SU-DHL-6 (cell line): ENCODE measurements around the gene CCDC200.
"Not testable (repeated sequence)": the region's sequence is repeated elsewhere in the genome, so short reads cannot be mapped to it uniquely, and the experiment has no call there.

Experiments used
- H2AFZ ChIP-seq: fragments of 200-600 bp; sonication (generic); 2 replicates; pipeline ENCODE4 v1.6.1; 2014; ENCODE audit warnings: low read depth, mild to moderate bottlenecking, moderate library complexity, mixed read lengths, antibody characterized with exemption, low read length; ENCODE audit not compliant: severe bottlenecking
- H3F3A ChIP-seq: fragments of 200-600 bp; shearing (Covaris generic); 2 replicates; pipeline ENCODE4 v1.6.0; 2016; ENCODE audit warnings: antibody characterized with exemption, mild to moderate bottlenecking; ENCODE audit not compliant: insufficient read depth
- H3K27ac ChIP-seq: fragments of 200-600 bp; sonication (generic); 2 replicates; pipeline ENCODE4 v1.5.1; 2016; ENCODE audit warnings: low read depth, mild to moderate bottlenecking, low read length, moderate library complexity, mixed read lengths
- H3K27me3 ChIP-seq: fragments of 200-600 bp; sonication (generic), shearing (Covaris generic); 2 replicates; pipeline ENCODE4 v1.6.0; 2014; ENCODE audit warnings: mild to moderate bottlenecking, low read length
- H3K36me3 ChIP-seq: fragments of 200-600 bp; sonication (generic); 2 replicates; pipeline ENCODE4 v1.6.1; 2014; ENCODE audit warnings: mild to moderate bottlenecking, low read length, mixed read lengths
- H3K4me2 ChIP-seq: fragments of 300-600, 200-600 bp; shearing (Covaris generic), sonication (generic); 2 replicates; pipeline ENCODE4 v1.6.0; 2014; ENCODE audit warnings: low read length, low read depth, mild to moderate bottlenecking; ENCODE audit not compliant: poor library complexity, severe bottlenecking
- H3K4me3 ChIP-seq: fragments of 200-600 bp; sonication (generic); 2 replicates; pipeline ENCODE4 v1.5.1; 2014; ENCODE audit warnings: antibody characterized with exemption, low read length, mild to moderate bottlenecking, mixed read lengths; ENCODE audit not compliant: insufficient read depth, poor library complexity, severe bottlenecking
- H3K79me2 ChIP-seq: fragments of 200-600 bp; sonication (generic); 2 replicates; pipeline ENCODE4 v1.6.1; 2014; ENCODE audit warnings: mild to moderate bottlenecking, low read length, moderate library complexity; ENCODE audit not compliant: insufficient read depth
- H3K9ac ChIP-seq: fragments of 200-600 bp; sonication (generic); 2 replicates; pipeline ENCODE4 v1.7.0; 2014; ENCODE audit warnings: mild to moderate bottlenecking, low read length
- H3K9me2 ChIP-seq: fragments of 200-600 bp; sonication (generic); replicated peaks from 2 replicates; pipeline ENCODE4 v1.6.1; 2014; ENCODE audit warnings: low read length; ENCODE audit not compliant: insufficient read depth
- H3K9me3 ChIP-seq: fragments of 200-600 bp; sonication (generic); 2 replicates; pipeline ENCODE4 v1.6.1; 2014; ENCODE audit warnings: low read length, mixed read lengths; ENCODE audit not compliant: insufficient read depth
- H4K20me1 ChIP-seq: fragments of 200-600 bp; sonication (generic); 2 replicates; pipeline ENCODE4 v1.6.1; 2014; ENCODE audit warnings: low read depth, mild to moderate bottlenecking, antibody characterized with exemption, low read length, moderate library complexity, mixed read lengths

The CCDC200 gene

GRCh38 chr17:43228020-43228782 is at the start of gene CCDC200:
TSS of gene CCDC200 (minus strand) at chr17:43228623. CDS start at chr17:43228554, 69 bp downstream.
- not testable (repeated sequence) for H3K79me2 ChIP-seq, H3K36me3 ChIP-seq, H2AFZ ChIP-seq, H3K4me3 ChIP-seq, H3K9ac ChIP-seq, H3K27ac ChIP-seq, H3K27me3 ChIP-seq, H3K4me2 ChIP-seq, H3F3A ChIP-seq, H3K9me2 ChIP-seq, H4K20me1 ChIP-seq, H3K9me3 ChIP-seq

GRCh38 chr17:43272914-43273313 is 44.5 kb upstream of the CCDC200 start:
- not testable (repeated sequence) for H3K36me3 ChIP-seq, H3F3A ChIP-seq, H3K4me2 ChIP-seq, H3K27ac ChIP-seq, H4K20me1 ChIP-seq, H3K9me3 ChIP-seq, H3K9ac ChIP-seq, H3K79me2 ChIP-seq, H3K9me2 ChIP-seq, H3K4me3 ChIP-seq, H3K27me3 ChIP-seq, H2AFZ ChIP-seq

DNA sequence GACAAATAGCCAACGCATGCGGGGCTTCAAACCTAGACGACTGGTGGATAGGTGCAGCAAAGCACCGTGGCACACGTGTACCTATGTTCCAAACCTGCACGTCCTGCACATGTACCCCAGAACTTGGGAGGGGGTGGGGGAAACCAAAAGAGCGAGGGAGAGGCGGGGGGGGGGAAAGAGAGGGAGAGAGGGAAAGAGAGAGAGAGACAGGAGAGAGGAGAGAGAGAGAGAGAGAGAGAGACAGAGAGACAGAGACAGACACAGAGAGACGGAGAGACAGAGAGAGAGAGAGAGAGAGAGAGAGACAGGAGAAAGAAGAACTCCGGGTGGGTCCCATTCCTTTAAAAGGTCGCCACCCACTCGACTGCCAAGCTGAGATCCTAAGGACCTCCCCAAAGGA is 44.1 kb upstream of the CCDC200 start:
- H3K4me3 ChIP-seq, H3K9me2 ChIP-seq, H3K27ac ChIP-seq, H3K9ac ChIP-seq, H3F3A ChIP-seq, H2AFZ ChIP-seq, H3K36me3 ChIP-seq, H3K4me2 ChIP-seq, H3K27me3 ChIP-seq, H4K20me1 ChIP-seq, H3K9me3 ChIP-seq, H3K79me2 ChIP-seq: not testable (repeated sequence)

- H3K27ac ChIP-seq, H3K9me2 ChIP-seq, H3K79me2 ChIP-seq, H3K9me3 ChIP-seq, H2AFZ ChIP-seq, H3K36me3 ChIP-seq, H3K27me3 ChIP-seq, H3K4me3 ChIP-seq, H3K4me2 ChIP-seq, H4K20me1 ChIP-seq, H3F3A ChIP-seq, H3K9ac ChIP-seq: not testable (repeated sequence)
Measured at GRCh38 chr17:43270552-43271504, 42.4 kb upstream of the CCDC200 start.

DNA sequence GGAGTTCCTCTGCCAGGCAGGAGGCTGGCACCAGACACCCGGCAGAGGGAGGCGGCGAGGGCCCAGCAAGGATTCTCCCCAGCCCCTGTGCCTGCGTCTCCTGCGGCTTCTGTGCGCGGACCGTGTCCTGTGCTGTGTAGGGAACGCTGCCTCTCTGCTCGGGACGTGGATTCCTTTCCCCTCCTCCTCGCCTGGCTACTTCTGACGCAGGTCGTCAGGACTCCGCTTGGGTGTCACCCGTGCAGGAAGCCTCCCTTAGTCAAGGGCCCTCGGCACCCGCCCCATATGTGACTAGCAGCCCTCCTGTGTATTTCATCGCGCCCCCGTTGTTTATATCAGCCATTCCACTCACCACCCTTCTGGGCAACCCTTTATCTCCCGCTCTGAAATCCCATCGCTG is 18.0 kb upstream of the CCDC200 start:
- not testable (repeated sequence) for H3K36me3 ChIP-seq, H3F3A ChIP-seq, H3K27ac ChIP-seq, H3K27me3 ChIP-seq, H3K9ac ChIP-seq, H3K9me3 ChIP-seq, H2AFZ ChIP-seq, H3K4me3 ChIP-seq, H3K9me2 ChIP-seq, H3K4me2 ChIP-seq, H3K79me2 ChIP-seq, H4K20me1 ChIP-seq

DNA sequence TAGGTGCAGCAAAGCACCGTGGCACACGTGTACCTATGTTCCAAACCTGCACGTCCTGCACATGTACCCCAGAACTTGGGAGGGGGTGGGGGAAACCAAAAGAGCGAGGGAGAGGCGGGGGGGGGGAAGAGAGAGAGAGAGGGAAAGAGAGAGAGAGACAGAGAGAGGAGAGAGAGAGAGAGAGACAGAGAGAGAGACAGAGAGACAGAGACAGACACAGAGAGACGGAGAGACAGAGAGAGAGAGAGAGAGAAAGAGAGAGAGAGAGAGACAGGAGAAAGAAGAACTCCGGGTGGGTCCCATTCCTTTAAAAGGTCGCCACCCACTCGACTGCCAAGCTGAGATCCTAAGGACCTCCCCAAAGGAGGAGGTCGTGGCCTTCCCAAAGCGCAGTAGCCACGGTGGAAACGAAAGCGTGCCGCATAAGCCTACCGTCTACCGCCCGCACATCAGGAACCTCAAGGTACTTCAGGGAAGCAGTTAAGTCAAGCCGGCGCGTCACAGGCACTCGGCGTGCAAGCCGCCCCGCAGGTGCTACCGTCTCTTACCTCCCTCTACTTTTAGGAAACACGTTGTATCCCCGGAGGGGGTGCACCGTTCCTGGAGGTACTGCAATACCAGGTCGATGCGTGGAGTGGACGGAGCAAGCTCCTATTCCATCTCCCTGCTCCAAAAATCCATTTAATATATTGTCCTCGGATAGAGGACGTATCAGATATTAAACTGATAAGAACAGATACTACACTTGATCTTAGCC is 12.4 kb upstream of the CCDC200 start:
- H3K9me3 ChIP-seq, H3K4me3 ChIP-seq, H2AFZ ChIP-seq, H3K36me3 ChIP-seq, H3K9me2 ChIP-seq, H3K27me3 ChIP-seq, H3K9ac ChIP-seq, H4K20me1 ChIP-seq, H3K79me2 ChIP-seq, H3K27ac ChIP-seq, H3F3A ChIP-seq, H3K4me2 ChIP-seq: not testable (repeated sequence)

DNA sequence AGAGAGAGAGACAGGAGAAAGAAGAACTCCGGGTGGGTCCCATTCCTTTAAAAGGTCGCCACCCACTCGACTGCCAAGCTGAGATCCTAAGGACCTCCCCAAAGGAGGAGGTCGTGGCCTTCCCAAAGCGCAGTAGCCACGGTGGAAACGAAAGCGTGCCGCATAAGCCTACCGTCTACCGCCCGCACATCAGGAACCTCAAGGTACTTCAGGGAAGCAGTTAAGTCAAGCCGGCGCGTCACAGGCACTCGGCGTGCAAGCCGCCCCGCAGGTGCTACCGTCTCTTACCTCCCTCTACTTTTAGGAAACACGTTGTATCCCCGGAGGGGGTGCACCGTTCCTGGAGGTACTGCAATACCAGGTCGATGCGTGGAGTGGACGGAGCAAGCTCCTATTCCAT is 11.2 kb upstream of the CCDC200 start:
- not testable (repeated sequence) for H3K9me3 ChIP-seq, H3K27me3 ChIP-seq, H3K9ac ChIP-seq, H3K27ac ChIP-seq, H3F3A ChIP-seq, H3K4me2 ChIP-seq, H3K4me3 ChIP-seq, H3K79me2 ChIP-seq, H2AFZ ChIP-seq, H3K36me3 ChIP-seq, H3K9me2 ChIP-seq, H4K20me1 ChIP-seq
